ENCODE measurements around the gene CCNL1.
"Not testable (repeated sequence)": the region's sequence is repeated elsewhere in the genome, so short reads cannot be mapped to it uniquely, and the experiment has no call there.

Gene CCNL1

DNA sequence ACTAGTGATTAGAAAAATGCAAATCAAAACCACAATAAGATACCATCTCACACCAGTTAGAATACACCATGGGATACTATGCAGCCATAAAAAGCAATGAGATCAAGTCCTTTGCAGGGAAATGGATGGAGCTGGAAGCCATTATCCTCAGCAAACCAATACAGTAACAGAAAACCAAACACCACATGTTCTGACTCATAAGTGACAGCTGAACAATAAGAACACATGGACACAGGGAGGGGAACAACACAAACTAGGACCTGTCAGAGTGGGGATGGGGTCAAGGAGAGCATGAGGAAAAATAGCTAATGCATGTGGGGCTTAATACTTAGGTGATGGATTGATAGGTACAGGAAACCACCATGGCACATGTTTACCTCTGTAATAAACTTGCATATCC, 36.0 kb upstream of the CCNL1 start:
- no peak for TF ChIP-seq CTCF (IDR thresholded peaks at IDR 0.05; ENCODE audit: low read depth, low read length, missing control alignments)
- in situ Hi-C loops (cut with HindIII; ENCODE audit: low pct_ligation_motif_present, low sequenced_read_pairs), result no loop called here
- Histone ChIP-seq H3K36me3 (replicated peaks) (no peaks in the 10 kb centered on the region), H3K27ac (no peak overlapping the region), H3K27me3 (replicated peaks) (no peaks in the 10 kb centered on the region), H3K4me3 (ENCODE audit: low read depth, low read length) (no peak overlapping the region)
- DNase-seq, result no peak

- H3K27ac ChIP-seq; H3K27me3 ChIP-seq (replicated peaks); H3K36me3 ChIP-seq (replicated peaks); in situ Hi-C loops (cut with HindIII; ENCODE audit: low pct_ligation_motif_present, low sequenced_read_pairs); H3K4me3 ChIP-seq (ENCODE audit: low read depth, low read length); DNase-seq: not testable (repeated sequence)
Measured at GRCh38 chr3:157191149-157191548, 31.2 kb upstream of the CCNL1 start.

- H3K4me3 ChIP-seq (ENCODE audit: low read depth, low read length), result no peak overlapping the region
- in situ Hi-C loops (cut with HindIII; ENCODE audit: low pct_ligation_motif_present, low sequenced_read_pairs), result no loop called here
Measured at GRCh38 chr3:157190380-157190872, 30.5 kb upstream of the CCNL1 start.

DNA sequence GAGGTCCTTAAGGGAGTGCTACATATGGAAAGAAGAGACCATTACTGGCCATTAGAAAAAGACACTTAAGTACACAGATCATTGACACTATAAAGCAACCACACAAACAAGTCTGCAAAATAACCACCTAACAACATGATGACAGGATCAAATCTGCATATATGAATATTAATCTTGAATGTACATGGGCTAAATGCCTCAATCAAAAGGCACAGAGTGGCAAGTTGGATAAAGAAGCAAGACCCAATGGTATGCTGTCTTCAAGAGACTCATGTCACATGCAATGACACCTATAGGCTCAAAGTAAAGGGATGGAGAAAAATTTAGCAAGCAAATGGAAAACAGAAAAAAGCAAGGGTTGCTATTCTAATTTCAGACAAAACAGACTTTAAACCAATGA, 28.4 kb upstream of the CCNL1 start:
- no peak for TF ChIP-seq CTCF (IDR thresholded peaks at IDR 0.05; ENCODE audit: low read depth, low read length, missing control alignments)
- in situ Hi-C loops (cut with HindIII; ENCODE audit: low pct_ligation_motif_present, low sequenced_read_pairs), result no loop called here
- no peak overlapping the region for H3K27ac ChIP-seq

More at GRCh38 chr3:157190380-157190872, 30.5 kb upstream of the CCNL1 start:
- no peak overlapping the region for H3K27ac ChIP-seq
- no peak for TF ChIP-seq CTCF (IDR thresholded peaks at IDR 0.05; ENCODE audit: low read depth, low read length, missing control alignments)
- no peaks in the 10 kb centered on the region for H3K27me3 ChIP-seq (replicated peaks)
- DNase-seq, result no peak
- H3K36me3 ChIP-seq (replicated peaks), result no peaks in the 10 kb centered on the region

DNA sequence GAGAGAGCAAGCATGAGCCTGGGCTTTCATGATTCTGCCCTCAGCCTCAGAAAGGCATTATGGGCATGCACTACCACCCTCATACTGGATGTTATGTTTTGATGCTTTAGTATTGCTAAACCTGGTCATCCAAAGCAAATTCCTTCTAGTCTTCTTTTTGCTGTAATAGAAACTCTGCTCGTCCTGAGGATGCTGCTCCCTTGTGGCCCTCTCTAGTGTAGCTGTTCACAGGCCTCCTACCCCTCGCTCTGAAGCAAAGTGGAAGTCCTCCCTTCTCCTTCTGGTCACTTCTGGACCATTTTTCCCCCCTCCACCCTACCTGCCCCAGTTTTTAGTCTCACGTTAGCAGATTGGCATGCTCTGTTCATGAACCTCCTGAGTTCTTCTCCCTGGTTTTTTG, 22.9 kb upstream of the CCNL1 start:
- Histone ChIP-seq H3K4me3 (ENCODE audit: low read depth, low read length) (no peak overlapping the region), H3K27ac (no peak overlapping the region), H3K27me3 (replicated peaks) (no peaks in the 10 kb centered on the region), H3K36me3 (replicated peaks) (no peaks in the 10 kb centered on the region)
- in situ Hi-C loops (cut with HindIII; ENCODE audit: low pct_ligation_motif_present, low sequenced_read_pairs), result no loop called here
- peak; percentile 42 for TF ChIP-seq CTCF (IDR thresholded peaks at IDR 0.05; ENCODE audit: low read depth, low read length, missing control alignments)
- peak; percentile 11 for DNase-seq

More for the DNA sequence above, 28.4 kb upstream of the CCNL1 start:
- Histone ChIP-seq H3K4me3 (ENCODE audit: low read depth, low read length) (no peak overlapping the region), H3K27me3 (replicated peaks) (no peaks in the 10 kb centered on the region), H3K36me3 (replicated peaks) (no peaks in the 10 kb centered on the region)
- DNase-seq, result no peak

- no peak for TF ChIP-seq CTCF (IDR thresholded peaks at IDR 0.05; ENCODE audit: low read depth, low read length, missing control alignments)
- no peaks in the 10 kb centered on the region for H3K27me3 ChIP-seq (replicated peaks)
- in situ Hi-C loops (cut with HindIII; ENCODE audit: low pct_ligation_motif_present, low sequenced_read_pairs), result no loop called here
- H3K4me3 ChIP-seq (ENCODE audit: low read depth, low read length), result no peak overlapping the region
- no peak for DNase-seq
- no peak overlapping the region for H3K27ac ChIP-seq
- no peaks in the 10 kb centered on the region for H3K36me3 ChIP-seq (replicated peaks)
Measured at GRCh38 chr3:157180262-157180661, 20.3 kb upstream of the CCNL1 start.
